Measurements from ENCODE around the gene MLLT6.
"Not testable (repeated sequence)": the region's sequence is repeated elsewhere in the genome, so short reads cannot be mapped to it uniquely, and the experiment has no call there.

The MLLT6 gene

GRCh38 chr17:38726145-38726544 is 21.1 kb downstream of the MLLT6 start:
- not testable (repeated sequence) for DNase-seq (ENCODE audit: low read depth, low spot score)

GRCh38 chr17:38727736-38728135 is 22.7 kb downstream of the MLLT6 start:
- DNase-seq (ENCODE audit: low read depth, low spot score): peak; percentile 48

- peak; percentile 51 for DNase-seq (ENCODE audit: low read depth, low spot score)
Measured at GRCh38 chr17:38728290-38728831, 23.3 kb downstream of the MLLT6 start.

- DNase-seq (ENCODE audit: low read depth, low spot score): no peak
Measured at GRCh38 chr17:38729368-38729885, 24.4 kb downstream of the MLLT6 start.

- peak; percentile 72 for DNase-seq (ENCODE audit: low read depth, low spot score)
Measured at GRCh38 chr17:38729886-38730525, 24.9 kb downstream of the MLLT6 start, which contains the start of gene CISD3. Gene CISD3, plus strand, starts transcription at chr17:38730341. Its CDS starts 18 bp downstream, at chr17:38730359.

GRCh38 chr17:38730526-38731379 is 25.7 kb downstream of the MLLT6 start:
- no peak for DNase-seq (ENCODE audit: low read depth, low spot score)

GRCh38 chr17:38731526-38732294 is 26.6 kb downstream of the MLLT6 start:
- no peak for DNase-seq (ENCODE audit: low read depth, low spot score)

- no peak for DNase-seq (ENCODE audit: low read depth, low spot score)
Measured at GRCh38 chr17:38732376-38733281, 27.6 kb downstream of the MLLT6 start.

GRCh38 chr17:38733282-38733981 is 28.4 kb downstream of the MLLT6 start:
- DNase-seq (ENCODE audit: low read depth, low spot score): no peak

GRCh38 chr17:38733982-38734973 is 29.2 kb downstream of the MLLT6 start:
- DNase-seq (ENCODE audit: low read depth, low spot score): no peak

- DNase-seq (ENCODE audit: low read depth, low spot score): peak; percentile 65
Measured at GRCh38 chr17:38735161-38735997, 30.3 kb downstream of the MLLT6 start.

- no peak for DNase-seq (ENCODE audit: low read depth, low spot score)
Measured at GRCh38 chr17:38738007-38738662, 33.1 kb downstream of the MLLT6 start.

GRCh38 chr17:38738686-38739085 is 33.6 kb downstream of the MLLT6 start:
- no peak for DNase-seq (ENCODE audit: low read depth, low spot score)

GRCh38 chr17:38739305-38739704 is 34.2 kb downstream of the MLLT6 start:
- no peak for DNase-seq (ENCODE audit: low read depth, low spot score)

- no peak for DNase-seq (ENCODE audit: low read depth, low spot score)
Measured at GRCh38 chr17:38740044-38740443, 35.0 kb downstream of the MLLT6 start.

- no peak for DNase-seq (ENCODE audit: low read depth, low spot score)
Measured at GRCh38 chr17:38740806-38741205, 35.7 kb downstream of the MLLT6 start.

- no peak for DNase-seq (ENCODE audit: low read depth, low spot score)
Measured at GRCh38 chr17:38741461-38741860, 36.4 kb downstream of the MLLT6 start.
